Testis (tissue), 2 donors: ENCODE data around the gene ECEL1.
A peak's percentile ranks its signal among the peaks of the same experiment; 100 is the strongest.

Experiments used
- CTCF ChIP-seq, 3 experiments: fragments of 450-650 bp in 2 of 3; fragments of 200-600 bp in 1 of 3; sonication (generic) in 1 of 3; IDR thresholded peaks; one replicate each; pipeline ENCODE4 v1.5.1; 2016 to 2019; ENCODE audit warnings: antibody characterized with exemption in 3 of 3, mild to moderate bottlenecking in 2 of 3, moderate library complexity in 1 of 3
- POLR2A ChIP-seq: fragments of 450-650 bp; IDR thresholded peaks from one replicate; pipeline ENCODE4 v1.6.1; 2017; ENCODE audit warnings: antibody characterized with exemption, mild to moderate bottlenecking, moderate library complexity

GRCh38 chr2:232537079-232537478 lies 49.4 kb upstream of the ECEL1 start:
- TF ChIP-seq CTCF (IDR thresholded peaks at IDR 0.05): peak in 2 of 3 experiments; percentile 7 to 19
- TF ChIP-seq POLR2A: no peak
